Measurements from ENCODE around the gene LSM12. TPM values are rescaled to one million over a fixed set of nuclear protein-coding genes. Genes with fewer than 3 reads are reported as not detected.
A peak's percentile ranks its signal among the peaks of the same experiment; 100 is the strongest.

The LSM12 gene
- total RNA-seq, 4 donors from 2014 or later: 27.3 to 44.3 (median 36.9) TPM

GRCh38 chr17:44012874-44013273 lies 53.6 kb downstream of the LSM12 start:
- DNase-seq: no peak

GRCh38 chr17:44012391-44012790 lies 54.1 kb downstream of the LSM12 start:
- 92% methylated on average over 2 of the region's 3 CpGs; no CpG with 5 or more reads in 1 of the 2 donors for WGBS, 2 donors
- Histone ChIP-seq H3K36me3 (peaks cover 0 to 46% (median 0%) of the 10 kb centered on the region in 3 donors), H3K4me3 (no peak overlapping the region), H3K9me3 (no peaks in the 10 kb centered on the region), H3K27ac (no peak overlapping the region), H3K4me1 (peaks cover 19 to 39% (median 19%) of the 10 kb centered on the region in 3 donors), H3K27me3 (no peaks in the 10 kb centered on the region)
- intact Hi-C loops (cut with DNase I): no loop called here
- TF ChIP-seq POLR2A (IDR thresholded peaks at IDR 0.05) (no peak), CTCF (IDR thresholded peaks at IDR 0.05) (no peak)
- DNase-seq: no peak

More at GRCh38 chr17:44012874-44013273, 53.6 kb downstream of the LSM12 start:
- WGBS, 2 donors: 100% methylated on average over 3 of the region's 14 CpGs; no CpG with 5 or more reads in 1 of the 2 donors
- Histone ChIP-seq H3K27ac (no peak overlapping the region), H3K4me1 (peaks cover 14 to 34% (median 15%) of the 10 kb centered on the region in 3 donors), H3K27me3 (no peaks in the 10 kb centered on the region), H3K4me3 (no peak overlapping the region), H3K9me3 (no peaks in the 10 kb centered on the region), H3K36me3 (peaks cover 0 to 46% (median 0%) of the 10 kb centered on the region in 3 donors)
- TF ChIP-seq CTCF (IDR thresholded peaks at IDR 0.05): no peak
- no peak for TF ChIP-seq POLR2A (IDR thresholded peaks at IDR 0.05)
- intact Hi-C loops (cut with DNase I): no loop called here

- no peak for DNase-seq
- 79 to 97% methylated on average over 4 to 8 of the region's 9 CpGs for WGBS, 2 donors
- TF ChIP-seq POLR2A (IDR thresholded peaks at IDR 0.05) (no peak), CTCF (IDR thresholded peaks at IDR 0.05) (no peak)
- peaks cover 0 to 46% (median 0%) of the 10 kb centered on the region in 3 donors for H3K36me3 ChIP-seq
- no peaks in the 10 kb centered on the region for H3K27me3 ChIP-seq
- peaks cover 23 to 44% (median 24%) of the 10 kb centered on the region in 3 donors for H3K4me1 ChIP-seq
- no peaks in the 10 kb centered on the region for H3K9me3 ChIP-seq
- intact Hi-C loops (cut with DNase I): no loop called here
- H3K27ac ChIP-seq: no peak overlapping the region
- H3K4me3 ChIP-seq: no peak overlapping the region
Observed at GRCh38 chr17:44011876-44012275, 54.6 kb downstream of the LSM12 start.

- intact Hi-C loops (cut with DNase I): no loop called here
- peaks cover 0 to 4% (median 0%) of the 10 kb centered on the region in 4 donors for H3K27me3 ChIP-seq
- DNase-seq: no peak
- H3K36me3 ChIP-seq: peaks cover 0 to 46% (median 0%) of the 10 kb centered on the region in 3 donors
- H3K27ac ChIP-seq: no peak overlapping the region
- no peaks in the 10 kb centered on the region for H3K9me3 ChIP-seq
- H3K4me1 ChIP-seq: peaks cover 25 to 52% (median 26%) of the 10 kb centered on the region in 3 donors
- no peak for TF ChIP-seq POLR2A (IDR thresholded peaks at IDR 0.05)
- TF ChIP-seq CTCF (IDR thresholded peaks at IDR 0.05): no peak
- H3K4me3 ChIP-seq: no peak overlapping the region
- WGBS, 2 donors: 39 to 55% methylated on average over 4 of the region's 4 CpGs
Observed at GRCh38 chr17:44010966-44011647, 55.4 kb downstream of the LSM12 start.

GRCh38 chr17:44008205-44008909 lies 58.1 kb downstream of the LSM12 start:
- peak overlapping the region in 3 of 4 donors; percentile 68 to 90 (median 84) for H3K27ac ChIP-seq
- TF ChIP-seq CTCF (IDR thresholded peaks at IDR 0.05) (no peak), POLR2A (IDR thresholded peaks at IDR 0.05) (no peak)
- peaks cover 0 to 46% (median 0%) of the 10 kb centered on the region in 3 donors for H3K36me3 ChIP-seq
- peaks cover 4 to 31% (median 9%) of the 10 kb centered on the region in 4 donors for H3K27me3 ChIP-seq
- H3K9me3 ChIP-seq: no peaks in the 10 kb centered on the region
- 66 to 67% methylated on average over 5 of the region's 6 CpGs for WGBS, 2 donors
- peaks cover 29 to 56% (median 34%) of the 10 kb centered on the region in 3 donors for H3K4me1 ChIP-seq
- intact Hi-C loops (cut with DNase I): no loop called here
- DNase-seq: no peak
- peak overlapping the region in 1 of 4 donors; percentile 77 for H3K4me3 ChIP-seq
